H1 (cell line): ENCODE measurements around the gene ST8SIA2. TPM values are rescaled to one million over a fixed set of nuclear protein-coding genes. Genes with fewer than 3 reads are reported as not detected.

Experiments used
- JUN ChIP-seq: IDR thresholded peaks from 2 replicates; pipeline ENCODE4 v1.6.1; 2011; ENCODE audit warnings: low read depth, mild to moderate bottlenecking, improper control_type of control experiment, low read length
- RXRA ChIP-seq: IDR thresholded peaks from 2 replicates; pipeline ENCODE4 v1.6.1; 2011; ENCODE audit warnings: low read depth, mild to moderate bottlenecking, low read length, moderate library complexity; ENCODE audit not compliant: insufficient read depth
- polyA plus RNA-seq, 7 experiments: library from polyadenylated mRNA; depleted of rRNA in 3 of 7; stranded (reverse) in 5 of 7; unstranded in 2 of 7; fragments of >200 nt in 5 of 7; fragments of 200-250 nt in 2 of 7; gene quantifications; 1 replicate in 5 of 7; 2 replicates in 1 of 7; 4 replicates in 1 of 7; pipeline versions ENCODE4 v1.2.1 to v1.2.3, GENCODE V29; 2011 to 2013; ENCODE audit warnings: missing spikeins in 2 of 7, mixed read lengths in 2 of 7
- total RNA-seq: library from RNA; stranded (reverse); fragmentation: NEBNext Ultra II Directional; extraction: Animal tissue kit (Norgen Biotek cat#: 25700); gene quantifications from 2 replicates; pipeline ENCODE4 v1.2.1, GENCODE V29; 2021

ST8SIA2 gene
- total and polyA plus RNA-seq, 2 of the 8 experiments (the other 6 are each of a cell fraction or from before 2014, with no cell fraction given): 3.0 to 4.5 TPM

DNA sequence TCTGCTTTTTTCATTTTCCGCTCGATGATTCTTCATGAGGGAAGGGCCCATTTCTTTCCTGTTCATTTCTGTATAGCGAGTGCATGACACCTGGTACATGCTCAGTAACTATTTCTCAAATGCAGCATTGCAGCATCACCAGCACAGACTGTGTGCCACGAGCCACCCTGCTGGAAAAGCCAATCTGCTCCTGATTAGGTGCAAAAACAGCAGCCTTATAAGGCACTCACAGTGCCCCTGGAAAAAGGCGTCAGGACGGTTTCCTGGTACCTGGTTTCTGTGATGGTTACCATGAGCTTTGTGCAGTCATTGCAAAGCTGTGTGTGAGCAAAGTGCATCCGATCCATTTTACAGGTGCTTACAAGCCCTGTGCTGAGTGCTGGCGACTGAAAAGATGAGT lies 15.8 kb downstream of the ST8SIA2 start (continued):
- no peak for TF ChIP-seq JUN
- no peak for TF ChIP-seq RXRA
- TF ChIP-seq, all 59 proteins: peak for 0
